ENCODE measurements around the gene GDF15.

DNA sequence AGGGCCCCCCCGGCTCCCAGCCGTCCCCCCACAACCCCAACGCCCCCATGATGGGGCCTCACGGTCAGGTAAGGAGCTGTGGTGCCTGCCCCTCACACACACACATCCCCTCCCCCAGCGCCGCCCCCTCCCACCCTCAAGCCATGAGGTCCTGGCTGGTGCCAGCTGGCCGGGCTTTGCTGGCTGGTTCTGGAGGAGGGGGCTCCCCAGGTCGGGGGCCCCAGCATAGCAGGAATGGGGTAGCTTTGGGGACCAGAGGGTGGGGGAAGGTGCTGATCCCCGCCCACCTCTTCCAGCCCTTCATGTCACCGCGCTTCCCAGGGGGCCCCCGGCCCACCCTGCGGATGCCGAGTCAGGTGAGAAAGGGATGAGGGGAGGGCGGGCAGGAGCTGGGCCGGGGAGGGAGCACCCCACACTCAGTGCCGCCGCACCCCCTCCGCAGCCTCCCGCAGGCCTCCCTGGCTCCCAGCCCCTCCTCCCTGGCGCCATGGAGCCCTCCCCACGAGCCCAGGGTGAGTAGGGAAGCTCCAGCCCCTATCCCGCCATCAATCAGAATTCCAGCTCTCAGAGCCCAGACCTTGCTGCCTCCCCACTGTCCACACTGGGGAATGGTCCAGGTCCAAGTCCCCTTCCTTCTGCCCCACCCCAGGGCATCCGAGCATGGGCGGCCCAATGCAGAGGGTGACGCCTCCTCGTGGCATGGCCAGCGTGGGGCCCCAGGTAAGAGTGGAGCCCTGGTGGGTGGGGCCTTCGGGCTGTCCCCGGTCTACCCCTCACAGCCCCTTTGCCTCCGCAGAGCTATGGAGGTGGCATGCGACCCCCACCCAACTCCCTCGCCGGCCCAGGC lies 45.6 kb downstream of the GDF15 start:
- TF ChIP-seq, protein P1, sequence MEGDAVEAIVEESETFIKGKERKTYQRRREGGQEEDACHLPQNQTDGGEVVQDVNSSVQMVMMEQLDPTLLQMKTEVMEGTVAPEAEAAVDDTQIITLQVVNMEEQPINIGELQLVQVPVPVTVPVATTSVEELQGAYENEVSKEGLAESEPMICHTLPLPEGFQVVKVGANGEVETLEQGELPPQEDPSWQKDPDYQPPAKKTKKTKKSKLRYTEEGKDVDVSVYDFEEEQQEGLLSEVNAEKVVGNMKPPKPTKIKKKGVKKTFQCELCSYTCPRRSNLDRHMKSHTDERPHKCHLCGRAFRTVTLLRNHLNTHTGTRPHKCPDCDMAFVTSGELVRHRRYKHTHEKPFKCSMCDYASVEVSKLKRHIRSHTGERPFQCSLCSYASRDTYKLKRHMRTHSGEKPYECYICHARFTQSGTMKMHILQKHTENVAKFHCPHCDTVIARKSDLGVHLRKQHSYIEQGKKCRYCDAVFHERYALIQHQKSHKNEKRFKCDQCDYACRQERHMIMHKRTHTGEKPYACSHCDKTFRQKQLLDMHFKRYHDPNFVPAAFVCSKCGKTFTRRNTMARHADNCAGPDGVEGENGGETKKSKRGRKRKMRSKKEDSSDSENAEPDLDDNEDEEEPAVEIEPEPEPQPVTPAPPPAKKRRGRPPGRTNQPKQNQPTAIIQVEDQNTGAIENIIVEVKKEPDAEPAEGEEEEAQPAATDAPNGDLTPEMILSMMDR (IDR thresholded peaks at IDR 0.05), result no peak
- TF ChIP-seq EP300 (IDR thresholded peaks at IDR 0.05; ENCODE audit: low read depth), result no peak

All from transverse colon (tissue), 3 donors.